IPS-11a (cell line): Measurements from ENCODE around the gene THOC2.
"Not testable (repeated sequence)": the region's sequence is repeated elsewhere in the genome, so short reads cannot be mapped to it uniquely, and the experiment has no call there.

Experiments
- H3K4me3 ChIP-seq: one replicate; pipeline ENCODE4 v1.5.1; 2013; ENCODE audit warnings: low read depth, low read length, control low read depth

THOC2 gene

GRCh38 chrX:123738378-123738940 lies 5.6 kb upstream of the THOC2 start:
- no peak overlapping the region for H3K4me3 ChIP-seq

- H3K4me3 ChIP-seq, result no peak overlapping the region
Measured at GRCh38 chrX:123736333-123736921, 3.6 kb upstream of the THOC2 start.

DNA sequence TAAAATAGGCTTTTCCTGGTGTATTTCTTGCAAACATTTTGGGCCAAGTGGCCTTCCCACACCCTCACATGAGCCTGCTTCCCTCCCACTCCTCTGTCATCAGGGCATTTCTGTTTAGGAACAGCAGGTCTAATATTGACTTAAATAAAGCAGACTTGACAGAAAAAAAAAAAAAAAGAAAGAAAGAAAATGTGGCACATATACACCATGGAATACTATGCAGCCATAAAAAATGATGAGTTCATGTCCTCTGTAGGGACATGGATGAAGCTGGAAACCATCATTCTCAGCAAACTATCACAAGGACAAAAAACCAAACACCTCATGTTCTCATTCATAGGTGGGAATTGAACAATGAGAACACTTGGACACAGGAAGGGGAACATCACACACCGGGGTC lies 2.3 kb upstream of the THOC2 start:
- not testable (repeated sequence) for H3K4me3 ChIP-seq

GRCh38 chrX:123734079-123734478 lies 1.2 kb upstream of the THOC2 start:
- not testable (repeated sequence) for H3K4me3 ChIP-seq

DNA sequence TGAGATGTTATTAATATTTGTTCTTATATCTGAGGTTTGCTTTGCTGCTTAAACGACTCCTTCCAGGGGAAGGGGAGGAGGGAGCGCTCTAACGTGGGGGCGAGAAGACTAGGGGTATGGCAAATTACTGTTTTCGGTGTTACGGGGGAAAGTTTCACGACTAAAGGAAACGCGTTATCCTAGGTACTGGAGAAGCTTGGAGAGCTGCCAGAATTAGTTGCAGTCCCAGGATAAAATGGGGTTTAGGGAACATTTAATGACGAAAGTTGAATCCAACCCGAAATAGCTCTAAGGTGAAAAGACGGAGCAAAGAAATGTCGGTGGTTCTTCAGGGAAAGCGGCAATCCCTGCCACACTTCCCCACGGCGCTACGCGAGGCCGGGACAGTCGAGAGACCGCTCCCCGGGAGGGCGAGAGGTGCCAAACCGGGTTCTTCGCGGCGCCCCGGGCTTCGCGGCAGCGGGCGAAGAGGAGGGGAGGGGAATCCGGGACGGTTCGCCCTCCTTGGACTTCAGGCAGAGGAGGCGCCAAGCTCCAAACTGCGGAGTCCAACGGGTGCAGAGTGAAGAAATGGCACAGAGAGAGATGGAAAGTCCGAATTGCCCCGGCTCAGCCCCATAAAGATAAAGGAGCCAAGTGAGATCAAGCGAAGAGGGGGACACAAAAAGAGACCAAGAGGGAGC lies 724 bp downstream of the THOC2 start:
- peak overlapping the region; percentile 77 for H3K4me3 ChIP-seq

DNA sequence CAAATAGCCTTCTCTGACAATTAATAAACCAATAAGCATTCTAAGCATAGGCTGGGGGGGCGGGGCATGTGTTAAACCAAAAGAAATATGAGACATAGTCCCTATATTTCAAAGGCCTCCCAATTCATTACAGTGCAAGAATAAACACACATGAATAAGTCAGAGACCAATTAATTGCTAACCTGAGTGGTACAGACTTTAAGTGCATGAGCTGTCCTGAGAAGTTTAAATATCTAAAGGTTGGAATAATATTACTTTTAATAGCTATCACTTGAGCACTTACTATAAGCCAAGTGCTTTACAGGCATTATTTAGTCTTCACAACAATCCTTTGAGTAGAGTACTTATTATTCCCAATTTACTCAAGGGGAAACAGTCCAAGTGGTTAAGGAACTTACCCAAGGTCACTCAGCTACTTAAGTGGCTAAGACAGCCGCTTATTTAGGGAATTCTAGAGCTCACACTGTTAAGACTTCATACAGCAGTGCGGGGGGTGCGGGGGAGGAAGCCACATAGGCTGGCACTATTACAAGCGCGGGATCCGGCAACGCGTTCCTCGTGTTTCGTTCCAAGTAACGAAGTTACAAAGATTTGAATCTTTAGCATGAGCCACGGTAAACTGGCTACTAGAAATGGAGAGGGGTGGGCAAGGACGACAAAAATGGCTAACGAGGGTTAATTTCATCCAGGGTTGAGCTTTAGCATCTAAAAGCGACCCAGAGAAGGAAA lies 1.4 kb downstream of the THOC2 start:
- peak overlapping the region; percentile 77 for H3K4me3 ChIP-seq

- H3K4me3 ChIP-seq, result no peak overlapping the region
Measured at GRCh38 chrX:123728554-123728953, 4.3 kb downstream of the THOC2 start.

GRCh38 chrX:123728016-123728415 lies 4.8 kb downstream of the THOC2 start:
- H3K4me3 ChIP-seq, result no peak overlapping the region

DNA sequence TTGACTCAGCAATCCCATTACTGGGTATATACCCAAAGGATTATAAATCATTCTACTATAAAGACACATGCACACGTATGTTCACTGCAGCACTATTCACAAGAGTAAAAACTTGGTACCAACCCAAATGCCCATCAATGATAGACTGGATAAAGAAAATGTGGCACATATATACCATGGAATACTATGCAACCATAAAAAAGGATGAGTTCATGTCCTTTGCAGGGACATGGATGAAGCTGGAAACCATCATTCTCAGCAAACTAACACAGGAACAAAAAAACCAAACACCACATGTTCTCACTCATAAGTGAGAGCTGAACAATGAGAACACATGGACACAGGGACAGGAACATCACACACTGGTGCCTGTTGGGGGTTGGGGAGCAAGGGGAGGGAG lies 10.7 kb downstream of the THOC2 start:
- not testable (repeated sequence) for H3K4me3 ChIP-seq

GRCh38 chrX:123720486-123720885 lies 12.4 kb downstream of the THOC2 start:
- H3K4me3 ChIP-seq, result no peak overlapping the region

- H3K4me3 ChIP-seq, result no peak overlapping the region
Measured at GRCh38 chrX:123713841-123714240, 19.0 kb downstream of the THOC2 start.

- H3K4me3 ChIP-seq, result no peak overlapping the region
Measured at GRCh38 chrX:123713434-123713833, 19.4 kb downstream of the THOC2 start.

- not testable (repeated sequence) for H3K4me3 ChIP-seq
Measured at GRCh38 chrX:123711201-123711600, 21.7 kb downstream of the THOC2 start.

DNA sequence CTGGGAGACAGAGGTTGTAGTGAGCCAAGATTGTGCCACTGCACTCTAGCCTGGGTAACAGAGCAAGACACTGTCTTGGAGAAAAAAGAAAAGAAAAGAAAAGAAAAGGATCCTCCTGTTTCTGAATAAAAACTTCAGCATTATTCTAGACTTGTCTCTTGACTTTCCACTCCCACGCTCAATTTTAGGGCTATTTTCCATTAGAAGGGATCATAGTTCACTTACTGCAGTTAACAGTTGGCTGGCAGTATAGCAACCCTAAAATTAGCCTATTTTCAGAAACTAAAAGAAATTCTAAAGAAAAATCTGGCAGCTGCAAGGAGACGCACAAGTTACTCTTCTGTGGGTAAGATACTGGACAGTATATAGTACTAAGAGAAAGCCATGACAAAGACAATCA lies 28.1 kb downstream of the THOC2 start:
- H3K4me3 ChIP-seq, result no peak overlapping the region

DNA sequence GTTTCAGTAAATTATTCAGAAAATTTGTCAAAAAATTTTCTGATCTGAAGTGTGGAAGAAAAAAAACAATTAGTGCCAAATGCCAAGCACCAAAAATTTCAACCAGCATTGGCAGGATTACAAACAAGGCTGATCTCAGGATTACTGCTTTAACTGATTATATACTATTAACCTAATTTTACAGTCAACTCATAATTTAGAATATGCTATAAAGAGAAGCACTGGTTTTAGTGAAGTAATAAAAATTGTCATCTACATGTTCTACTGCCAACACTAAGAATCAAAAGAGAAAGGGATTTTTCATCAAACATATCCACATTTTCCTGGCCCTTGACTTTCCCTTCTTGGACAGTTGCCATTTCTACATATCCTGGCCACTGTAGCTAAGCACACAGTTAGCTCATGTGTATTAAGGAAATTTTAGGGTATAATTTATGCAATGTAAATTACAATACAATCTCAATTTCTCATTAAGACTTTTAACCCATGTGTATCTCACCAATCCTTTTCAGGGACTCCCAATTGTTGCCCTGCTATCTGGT lies 33.8 kb downstream of the THOC2 start:
- H3K4me3 ChIP-seq, result no peak overlapping the region

- H3K4me3 ChIP-seq, result no peak overlapping the region
Measured at GRCh38 chrX:123696334-123696733, 36.5 kb downstream of the THOC2 start.

DNA sequence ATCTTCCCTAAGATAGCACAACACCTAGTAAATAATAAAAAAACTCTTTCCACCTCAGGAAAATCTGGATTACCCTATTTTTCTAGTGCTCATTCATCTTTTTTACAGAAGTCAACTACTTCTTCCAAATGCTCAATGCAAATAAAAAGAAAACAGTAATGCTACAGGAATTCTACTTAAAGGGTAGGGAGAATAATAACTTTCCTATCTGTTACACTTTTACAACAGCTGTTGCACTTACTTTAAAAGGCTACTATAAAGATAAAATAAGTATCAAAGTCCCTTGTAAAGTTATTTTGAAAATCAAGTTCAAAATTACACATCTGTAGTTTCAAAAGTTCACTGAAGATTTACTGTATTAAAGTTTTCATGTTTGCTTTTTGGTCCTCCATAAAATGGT lies 37.6 kb downstream of the THOC2 start:
- no peak overlapping the region for H3K4me3 ChIP-seq

- no peak overlapping the region for H3K4me3 ChIP-seq
Measured at GRCh38 chrX:123691776-123692175, 41.1 kb downstream of the THOC2 start.

DNA sequence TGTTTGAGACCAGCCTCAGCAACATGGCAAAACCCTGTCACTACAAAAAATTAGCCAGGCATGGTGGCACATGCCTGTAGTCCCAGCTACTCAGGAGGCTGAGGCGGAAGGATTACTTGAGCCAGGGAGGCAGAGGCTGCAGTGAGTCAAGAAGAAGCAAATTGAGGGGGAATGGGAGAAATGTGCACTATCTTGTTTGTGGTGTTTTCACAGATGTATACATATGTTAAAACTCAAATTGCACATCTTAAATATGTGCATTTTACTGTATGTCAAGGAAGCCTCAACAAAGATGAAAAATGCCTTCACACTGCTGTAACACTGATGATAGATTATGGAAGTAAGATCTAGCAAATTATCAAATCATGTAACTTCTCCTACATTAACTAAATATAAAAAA lies 44.3 kb downstream of the THOC2 start:
- H3K4me3 ChIP-seq, result no peak overlapping the region

DNA sequence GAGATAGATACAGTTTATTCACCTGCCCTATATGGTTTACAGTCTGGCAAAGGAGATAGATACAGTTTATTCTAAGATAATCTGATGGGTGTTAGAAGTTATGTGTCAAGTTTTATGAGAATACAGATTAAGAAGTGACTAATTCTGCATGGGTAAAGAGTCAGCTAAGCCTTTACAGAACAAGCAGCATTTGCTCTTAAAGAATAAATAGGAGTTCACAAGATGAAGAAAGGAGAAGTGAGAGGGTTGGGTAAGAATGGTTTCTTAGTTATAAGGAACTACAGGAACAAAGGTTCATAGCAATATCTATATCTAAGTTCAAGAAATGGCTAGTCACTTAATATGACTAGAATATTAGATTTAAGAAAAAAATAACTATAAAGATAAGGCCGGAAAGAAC lies 47.6 kb downstream of the THOC2 start:
- H3K4me3 ChIP-seq, result no peak overlapping the region

GRCh38 chrX:123682186-123682585 lies 50.7 kb downstream of the THOC2 start:
- no peak overlapping the region for H3K4me3 ChIP-seq
